Activated CD4-positive, alpha-beta T cell treated with anti-CD3 and anti-CD28 coated beads for 48 hours (primary cell): ENCODE measurements around the gene DBNDD1.
A peak's percentile ranks its signal among the peaks of the same experiment; 100 is the strongest.

ENCODE experiments used
- DNase-seq: peaks from one replicate; pipeline ENCODE4 v3.0.0-alpha.2; 2020

Gene DBNDD1

DNA sequence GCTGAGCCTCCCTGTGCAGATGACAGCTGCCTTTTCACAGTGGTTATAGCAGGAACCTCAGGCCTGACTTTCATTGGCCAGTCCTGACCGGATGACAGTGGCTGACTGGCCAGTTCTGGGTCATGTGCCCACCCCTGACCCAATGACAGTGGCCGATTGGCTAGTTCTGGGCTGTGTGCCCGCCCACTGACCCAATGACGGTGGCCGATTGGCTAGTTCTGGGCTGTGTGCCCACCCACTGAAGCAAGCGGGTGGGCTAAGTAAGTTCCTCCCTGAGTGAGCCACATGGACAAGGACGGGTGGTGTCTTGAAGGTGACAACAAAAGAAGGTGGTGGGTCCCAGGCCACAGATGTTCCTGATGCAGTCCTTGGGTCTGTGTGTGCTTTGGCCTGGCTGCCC is 61.2 kb downstream of the DBNDD1 start:
- peak; percentile 20 for DNase-seq

- DNase-seq: no peak
These were observed 62.0 kb downstream of the DBNDD1 start for GRCh38 chr16:89957216-89957785.

- no peak for DNase-seq
These were observed 62.6 kb downstream of the DBNDD1 start for GRCh38 chr16:89956505-89957215.

DNA sequence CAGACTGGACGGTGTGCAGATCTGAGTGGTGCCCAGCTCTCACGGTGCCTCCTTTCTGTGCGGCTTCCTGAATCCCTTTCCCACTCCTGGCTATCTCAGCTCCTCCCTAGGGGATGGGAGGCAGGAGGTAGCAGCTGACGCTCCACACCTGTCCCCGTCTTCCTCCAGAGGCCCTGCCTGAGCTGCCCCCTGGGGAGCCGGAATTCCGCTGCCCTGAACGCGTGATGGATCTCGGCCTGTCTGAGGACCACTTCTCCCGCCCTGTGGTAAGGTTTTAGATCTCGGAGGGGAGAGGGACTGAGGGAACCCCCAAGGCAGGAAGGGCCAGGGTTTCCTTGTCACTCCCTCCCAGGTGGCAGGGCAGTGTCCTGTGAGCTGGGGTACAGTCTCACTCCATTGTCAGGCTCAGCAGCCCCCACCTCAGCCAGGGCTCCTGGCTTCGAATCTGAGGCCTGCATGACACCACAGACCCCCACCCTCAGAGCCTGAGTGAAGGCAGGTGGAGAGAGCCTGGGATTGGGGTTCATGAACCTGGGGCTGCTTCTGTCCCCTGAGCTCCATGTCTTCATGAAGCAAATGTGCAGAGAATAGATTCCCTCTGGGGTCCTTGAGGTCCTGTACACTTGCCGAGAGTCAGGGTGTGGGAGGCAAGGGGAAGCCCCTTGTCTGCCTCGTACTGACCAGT is 64.1 kb downstream of the DBNDD1 start:
- DNase-seq: no peak
